ENCODE results near the gene DMPK. TPM values are rescaled to one million over a fixed set of nuclear protein-coding genes. Genes with fewer than 3 reads are reported as not detected.

DMPK gene
- total and polyA plus RNA-seq, 9 of the 15 experiments (the other 6 are each of a cell fraction or from before 2014, with no cell fraction given): 0.24 to 31.3 (median 7.3) TPM

- TF ChIP-seq SAP30 (IDR thresholded peaks at IDR 0.05; ENCODE audit: borderline replicate concordance, insufficient read depth, low read depth, low read length, poor library complexity, severe bottlenecking) (no peak), SMARCB1 (IDR thresholded peaks at IDR 0.05; ENCODE audit: insufficient read length, low read depth) (no peak), ZNF780A (CRISPR knock-in tag; IDR thresholded peaks at IDR 0.05) (0 out of 2 replicates have a peak, but pooled peaks have one; percentile 48), ZZZ3 (IDR thresholded peaks at IDR 0.05) (no peak), HDAC8 (tag; IDR thresholded peaks at IDR 0.05) (no peak), ZNF436 (CRISPR knock-in tag; IDR thresholded peaks at IDR 0.05) (no peak), ZNF347 (CRISPR knock-in tag; IDR thresholded peaks at IDR 0.05; ENCODE audit: low read depth) (no peak), BHLHE40 (IDR thresholded peaks at IDR 0.05; ENCODE audit: low read length) (peak; percentile 94), SMAD4 (CRISPR knock-in tag; conservative IDR thresholded peaks at IDR 0.05) (peak; percentile 71), ZNF507 (tag; conservative IDR thresholded peaks at IDR 0.05) (no peak), BRD9 (IDR thresholded peaks at IDR 0.05; ENCODE audit: low read depth, partially characterized antibody) (no peak), CBX8 (IDR thresholded peaks at IDR 0.05; ENCODE audit: borderline replicate concordance, extremely low read depth, low read depth, low read length, poor library complexity, severe bottlenecking) (no peak), ZNF586 (CRISPR knock-in tag; conservative IDR thresholded peaks at IDR 0.05) (no peak), PBX2 (CRISPR knock-in tag; IDR thresholded peaks at IDR 0.05; ENCODE audit: low read depth) (no peak; the same call in 1 of the 2 replicates), PBX2 (tag; conservative IDR thresholded peaks at IDR 0.05; ENCODE audit: low read depth) (no peak), ZNF79 (CRISPR knock-in tag; IDR thresholded peaks at IDR 0.05; ENCODE audit: low read depth) (no peak)
- TF ChIP-seq, protein P1, sequence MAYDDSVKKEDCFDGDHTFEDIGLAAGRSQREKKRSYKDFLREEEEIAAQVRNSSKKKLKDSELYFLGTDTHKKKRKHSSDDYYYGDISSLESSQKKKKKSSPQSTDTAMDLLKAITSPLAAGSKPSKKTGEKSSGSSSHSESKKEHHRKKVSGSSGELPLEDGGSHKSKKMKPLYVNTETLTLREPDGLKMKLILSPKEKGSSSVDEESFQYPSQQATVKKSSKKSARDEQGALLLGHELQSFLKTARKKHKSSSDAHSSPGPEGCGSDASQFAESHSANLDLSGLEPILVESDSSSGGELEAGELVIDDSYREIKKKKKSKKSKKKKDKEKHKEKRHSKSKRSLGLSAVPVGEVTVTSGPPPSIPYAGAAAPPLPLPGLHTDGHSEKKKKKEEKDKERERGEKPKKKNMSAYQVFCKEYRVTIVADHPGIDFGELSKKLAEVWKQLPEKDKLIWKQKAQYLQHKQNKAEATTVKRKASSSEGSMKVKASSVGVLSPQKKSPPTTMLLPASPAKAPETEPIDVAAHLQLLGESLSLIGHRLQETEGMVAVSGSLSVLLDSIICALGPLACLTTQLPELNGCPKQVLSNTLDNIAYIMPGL (CRISPR knock-in tag; IDR thresholded peaks at IDR 0.05): no peak
- TF ChIP-seq, protein P2, sequence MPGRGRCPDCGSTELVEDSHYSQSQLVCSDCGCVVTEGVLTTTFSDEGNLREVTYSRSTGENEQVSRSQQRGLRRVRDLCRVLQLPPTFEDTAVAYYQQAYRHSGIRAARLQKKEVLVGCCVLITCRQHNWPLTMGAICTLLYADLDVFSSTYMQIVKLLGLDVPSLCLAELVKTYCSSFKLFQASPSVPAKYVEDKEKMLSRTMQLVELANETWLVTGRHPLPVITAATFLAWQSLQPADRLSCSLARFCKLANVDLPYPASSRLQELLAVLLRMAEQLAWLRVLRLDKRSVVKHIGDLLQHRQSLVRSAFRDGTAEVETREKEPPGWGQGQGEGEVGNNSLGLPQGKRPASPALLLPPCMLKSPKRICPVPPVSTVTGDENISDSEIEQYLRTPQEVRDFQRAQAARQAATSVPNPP (IDR thresholded peaks at IDR 0.05; ENCODE audit: borderline replicate concordance, insufficient read depth, insufficient read length): no peak
Measured at GRCh38 chr19:45770192-45771101, 11.8 kb downstream of the DMPK start (continued).

Measured in K562 (cell line).